Stimulated activated CD4-positive, alpha-beta T cell treated with anti-CD3 and anti-CD28 coated beads, TNF-alpha, amount 100 ng/mL, for 4 hours (primary cell): Measurements from ENCODE around the gene NUDT17.

ENCODE experiments used
- DNase-seq, 3 experiments: peaks; one replicate each; pipeline ENCODE4 v3.0.0-alpha.2; 2020; ENCODE audit warnings: low read depth in 3 of 3

The NUDT17 gene

DNA sequence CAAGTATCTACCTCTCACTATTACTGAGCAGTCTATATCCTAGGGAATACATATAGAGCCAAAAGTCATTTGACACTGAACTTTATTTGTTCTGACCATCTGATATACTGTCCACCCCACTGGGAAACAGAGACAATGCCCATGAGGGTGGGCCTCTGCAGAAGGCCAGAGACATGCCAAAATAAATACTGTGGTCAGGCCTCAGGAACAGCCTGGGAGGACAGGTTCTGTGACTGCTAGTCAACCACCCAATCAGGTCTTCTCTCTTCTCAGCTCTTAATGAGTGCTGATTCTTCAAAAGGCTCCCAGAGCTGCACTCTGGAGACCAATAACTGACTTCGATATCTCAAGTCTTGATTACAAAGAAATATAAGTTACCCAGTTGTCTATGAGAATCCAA, 45.7 kb downstream of the NUDT17 start:
- no peak for DNase-seq

DNA sequence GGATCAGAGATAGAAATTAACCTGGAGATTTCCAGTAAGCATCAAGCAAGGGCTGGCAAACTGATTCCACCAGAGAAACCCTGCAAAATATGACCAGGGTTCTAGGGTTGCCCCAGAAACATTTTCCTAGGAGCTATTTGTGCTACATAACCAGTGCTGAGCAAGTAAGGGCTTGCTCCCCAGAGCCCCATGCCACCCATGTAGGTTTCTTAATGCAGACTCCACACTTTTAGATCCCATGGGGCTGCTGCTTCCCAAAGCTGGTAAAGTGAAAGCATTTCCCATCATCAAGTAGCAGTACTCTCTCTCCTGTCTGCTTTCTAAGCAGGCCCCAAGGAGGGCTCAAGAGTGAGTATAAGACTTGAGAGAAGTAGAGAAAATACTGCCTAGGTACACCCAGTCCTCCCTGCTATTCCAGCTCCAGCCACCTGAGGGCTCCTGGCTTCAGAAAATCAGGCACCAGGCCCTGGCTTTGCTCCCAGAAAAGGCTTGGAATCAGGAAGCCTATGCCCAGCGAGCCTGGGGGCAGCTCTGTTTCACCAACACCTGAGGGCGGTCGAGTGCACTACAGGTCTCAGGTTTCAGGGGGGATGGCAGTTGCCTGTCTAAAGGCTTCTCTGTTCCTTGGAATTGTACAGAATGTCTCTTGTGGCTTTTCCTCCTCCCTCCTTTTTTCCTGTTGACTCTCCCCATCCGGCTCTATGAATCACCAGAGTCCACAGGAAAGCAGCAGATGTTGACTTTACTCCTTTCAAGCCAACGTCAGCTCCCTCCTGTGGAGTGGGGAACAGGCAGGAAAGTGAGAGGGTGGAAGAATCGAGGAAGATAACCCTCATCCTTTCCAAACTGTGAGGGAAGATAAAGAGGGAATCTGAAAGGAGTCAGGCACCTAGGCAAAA, 46.4 kb downstream of the NUDT17 start:
- peak in 2 of 3 experiments; percentile 21 to 26 for DNase-seq

DNA sequence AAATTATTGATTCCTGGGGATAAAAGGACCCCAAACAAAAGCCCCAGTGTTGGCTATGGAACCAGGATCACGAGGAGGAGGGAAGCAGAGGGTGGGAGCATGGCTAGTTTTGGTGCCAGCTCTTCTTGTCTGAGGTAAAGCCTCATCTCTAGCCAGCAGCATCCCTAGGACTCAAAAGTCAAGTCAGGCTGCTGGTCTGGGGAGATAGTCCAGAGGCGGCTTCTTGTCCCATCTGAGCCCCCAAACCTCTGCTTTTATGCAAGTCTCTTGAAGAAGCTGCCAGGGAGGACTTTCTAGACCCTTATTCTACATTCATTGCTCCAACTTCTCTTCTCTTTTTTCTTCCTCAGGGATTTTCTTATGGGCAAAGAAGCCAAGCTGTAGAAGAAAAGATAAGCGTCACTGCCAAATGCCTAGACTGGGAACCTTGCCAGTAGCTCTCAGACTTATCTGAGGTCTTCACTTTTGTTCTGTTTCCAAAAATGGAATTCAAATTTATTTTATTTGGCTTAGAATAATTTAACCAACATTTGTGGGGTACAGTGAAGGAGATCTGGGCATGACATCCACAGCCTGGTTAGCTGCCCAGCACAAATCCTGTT, 47.2 kb downstream of the NUDT17 start:
- DNase-seq: no peak

DNA sequence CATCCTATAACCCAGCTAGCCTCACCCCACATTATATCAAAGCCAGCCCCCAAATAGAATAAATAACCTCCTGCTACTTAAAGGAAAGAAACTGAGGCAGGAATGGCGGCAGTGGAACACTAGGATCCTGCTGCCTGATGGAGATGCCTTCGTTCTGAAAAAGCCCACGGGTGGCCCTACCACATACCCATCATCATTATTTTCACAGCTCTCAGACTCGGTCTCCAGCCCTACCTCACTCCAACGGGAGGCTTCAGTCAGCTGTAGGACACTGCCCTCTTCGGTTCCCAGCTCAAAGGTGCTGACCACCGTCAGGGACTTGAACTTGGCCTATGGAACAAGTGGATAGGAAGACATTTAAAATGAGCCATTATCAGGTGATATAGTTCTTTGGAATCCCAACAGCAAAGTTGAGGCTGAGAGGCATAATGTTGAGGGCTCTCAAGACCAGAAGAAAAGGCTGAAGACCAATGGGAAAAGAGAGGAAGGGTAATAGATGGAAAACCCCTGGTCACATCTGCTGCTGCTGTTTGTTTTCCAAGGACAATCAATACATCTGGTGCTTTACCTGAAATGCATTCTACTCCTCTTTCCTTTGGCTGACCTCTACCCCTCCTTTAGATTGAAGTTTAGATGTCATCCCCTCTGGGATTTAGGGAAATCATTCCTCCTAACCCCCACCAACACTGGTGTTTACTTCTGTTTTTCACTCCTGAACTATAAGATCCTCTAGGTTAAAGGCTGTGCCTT, 48.1 kb downstream of the NUDT17 start:
- DNase-seq: no peak

DNA sequence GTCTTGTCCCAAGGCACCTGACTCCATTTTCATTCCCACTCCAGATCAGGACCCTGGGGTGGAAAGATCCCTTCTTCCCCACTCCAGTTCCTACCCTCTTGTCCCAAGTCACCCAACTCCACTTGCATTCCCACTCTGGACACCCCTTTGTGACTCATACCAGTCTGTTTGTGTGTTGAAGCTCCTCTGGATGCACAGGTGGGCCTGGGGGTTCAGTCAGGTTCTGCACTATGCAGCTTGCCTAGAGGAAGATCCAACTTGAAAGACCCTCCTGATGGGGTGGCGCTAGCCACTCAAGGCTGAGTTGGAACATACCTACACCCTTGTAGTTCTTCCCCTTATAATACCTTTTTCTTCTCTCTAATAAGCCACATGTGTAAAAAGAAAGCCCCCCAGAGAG, 50.0 kb downstream of the NUDT17 start:
- no peak for DNase-seq

DNA sequence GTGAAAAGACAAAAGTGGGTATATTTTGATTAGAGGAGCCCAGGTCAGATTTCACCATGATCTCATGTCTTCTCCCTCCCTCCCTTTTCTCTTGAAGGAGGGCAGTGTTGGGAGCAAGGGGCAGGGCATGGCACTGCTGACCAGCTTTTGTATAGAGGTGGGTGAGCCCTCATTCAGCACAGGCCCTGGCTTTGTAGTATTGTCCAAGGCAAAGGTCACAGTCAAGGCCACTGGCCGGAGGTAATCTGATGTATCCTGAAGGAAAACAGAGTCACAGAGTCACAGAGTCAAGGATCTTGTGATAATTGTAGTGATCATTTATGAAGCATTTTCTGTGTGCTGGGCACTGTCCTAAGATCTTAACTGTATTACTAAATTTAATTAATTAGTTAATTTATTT, 52.5 kb downstream of the NUDT17 start:
- no peak for DNase-seq
